GM12865 (cell line): ENCODE measurements around the gene RELL1.

ENCODE experiments used
- DNase-seq: peaks from one replicate; pipeline ENCODE4 v3.0.0; 2010; ENCODE audit warnings: low read depth
- H3K4me3 ChIP-seq: 2 replicates; pipeline ENCODE4 v1.5.1; 2011; ENCODE audit warnings: mild to moderate bottlenecking, low read depth, low read length, control low read depth
- CTCF ChIP-seq: IDR thresholded peaks from 2 replicates; pipeline ENCODE4 v1.5.1; 2011; ENCODE audit warnings: low read length, control low read depth, low read depth, inconsistent platforms; ENCODE audit not compliant: insufficient read depth; ENCODE audit errors: missing control alignments

RELL1 gene

GRCh38 chr4:37639551-37640285 is 46.5 kb downstream of the RELL1 start:
- no peak for TF ChIP-seq CTCF
- DNase-seq = no peak
- H3K4me3 ChIP-seq = no peak overlapping the region

- H3K4me3 ChIP-seq = no peak overlapping the region
- no peak for DNase-seq
- TF ChIP-seq CTCF = no peak
Observed at GRCh38 chr4:37635155-37635554, 51.0 kb downstream of the RELL1 start.

GRCh38 chr4:37634180-37634579 is 52.0 kb downstream of the RELL1 start:
- no peak overlapping the region for H3K4me3 ChIP-seq
- peak; percentile 23 for DNase-seq
- TF ChIP-seq CTCF = no peak

- DNase-seq = no peak
- no peak for TF ChIP-seq CTCF
- H3K4me3 ChIP-seq = no peak overlapping the region
Observed at GRCh38 chr4:37632836-37633235, 53.3 kb downstream of the RELL1 start.

- no peak for TF ChIP-seq CTCF
- H3K4me3 ChIP-seq = no peak overlapping the region
- DNase-seq = no peak
Observed at GRCh38 chr4:37631551-37631950, 54.6 kb downstream of the RELL1 start.

GRCh38 chr4:37629713-37630112 is 56.5 kb downstream of the RELL1 start:
- H3K4me3 ChIP-seq = no peak overlapping the region
- DNase-seq = no peak
- TF ChIP-seq CTCF = no peak
